ENCODE results near the gene ATG5. TPM values are rescaled to one million over a fixed set of nuclear protein-coding genes. Genes with fewer than 3 reads are reported as not detected.
A peak's percentile ranks its signal among the peaks of the same experiment; 100 is the strongest.

ATG5 gene
- polyA plus RNA-seq, 3 donors, result 15.0 to 31.4 (median 29.9) TPM

DNA sequence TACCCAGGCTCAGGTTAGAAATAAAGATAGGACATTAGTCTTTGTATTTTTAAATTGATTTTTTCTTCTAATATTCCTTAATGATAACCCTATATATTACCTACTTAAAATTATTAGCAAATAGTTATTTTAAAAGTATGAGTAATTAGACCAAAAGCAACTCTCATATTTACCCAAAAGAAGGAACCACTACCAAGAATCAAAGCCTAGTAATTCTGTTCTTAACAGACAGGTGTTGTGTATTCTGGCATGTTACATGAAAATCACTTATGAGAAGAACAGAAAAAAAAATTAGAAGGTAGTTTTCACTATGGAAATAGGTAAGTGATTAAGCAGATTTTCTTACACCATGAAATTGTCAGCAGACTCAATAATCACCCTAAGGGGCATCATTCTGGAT is 105.1 kb downstream of the ATG5 start:
- Mint-ChIP-seq H3K4me1 (peaks cover 6% of the 10 kb centered on the region), H3K27ac (no peak overlapping the region), H3K27me3 (ENCODE audit: low read depth in 3 of 3) (no peaks in the 10 kb centered on the region), H3K9me3 (no peaks in the 10 kb centered on the region), H3K36me3 (peaks cover 9 to 11% of the 10 kb centered on the region in 2 donors), H3K4me3 (no peak overlapping the region)
- intact Hi-C loops (cut with micrococcal nuclease), result loop anchor here (5.0 to 10.0 kb wide), 4 partner anchors 136 to 738 kb away; partner anchors contain the start of gene PRDM1 (in 1 of the 2)
- Histone ChIP-seq H3K79me2 (ENCODE audit: insufficient read depth, low read length) (peaks cover 5% of the 10 kb centered on the region), H3K4me3 (replicated peaks in 1 of 3; ENCODE audit: low read depth in 2 of 3, low read length in 3 of 3) (no peak overlapping the region), H3K9ac (ENCODE audit: insufficient read depth, low read length, poor library complexity, severe bottlenecking) (no peak overlapping the region), H2AFZ (ENCODE audit: insufficient read depth, low read depth, low read length, poor library complexity, severe bottlenecking) (no peak overlapping the region), H3K36me3 (replicated peaks in 1 of 2; ENCODE audit: control insufficient read depth in 1 of 2, insufficient read depth in 2 of 2, low read length in 2 of 2) (no peaks in the 10 kb centered on the region), H4K20me1 (ENCODE audit: insufficient read depth, low read length) (peaks cover 9% of the 10 kb centered on the region), H3K9me3 (replicated peaks in 1 of 2; ENCODE audit: control insufficient read depth in 1 of 2, insufficient read depth in 1 of 2, low read length in 2 of 2) (no peaks in the 10 kb centered on the region), H3K27ac (ENCODE audit: low read depth in 1 of 2, low read length in 2 of 2) (no peak overlapping the region), H3K27me3 (ENCODE audit: control insufficient read depth in 2 of 2, insufficient read depth in 2 of 2, low read length in 2 of 2) (no peaks in the 10 kb centered on the region), H3K4me1 (ENCODE audit: control insufficient read depth in 1 of 2, insufficient read depth in 2 of 2, low read length in 2 of 2) (peaks cover 0 to 2% of the 10 kb centered on the region in 2 donors), H3K4me2 (replicated peaks; ENCODE audit: extremely low read depth, low read length, poor library complexity, severe bottlenecking) (no peak overlapping the region)
- TF ChIP-seq CTCF (IDR thresholded peaks at IDR 0.05), result no peak
- DNase-seq, result no peak

DNA sequence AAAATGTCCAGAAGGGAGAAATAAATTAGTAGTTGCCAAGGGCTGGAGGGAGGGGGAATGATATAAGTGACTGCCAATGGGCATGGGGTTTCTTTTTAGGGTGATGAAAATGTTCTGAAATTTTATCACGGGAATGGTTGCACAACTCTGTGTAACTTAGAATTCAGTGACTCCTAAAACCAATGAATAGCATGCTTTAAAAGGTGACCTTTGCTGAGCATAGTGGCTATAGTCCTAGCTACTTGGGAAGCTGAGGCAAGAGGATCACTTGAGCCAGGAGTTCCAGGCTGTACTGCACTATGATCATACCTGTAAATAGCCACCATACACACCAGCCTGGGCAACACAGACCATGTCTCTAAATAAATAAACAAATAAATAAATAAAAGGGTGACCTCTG is 109.0 kb downstream of the ATG5 start:
- WGBS (ENCODE audit: insufficient coverage), result 0% methylated on average over 1 of the region's 1 CpG
- Mint-ChIP-seq H3K27ac (peak overlapping the region in 1 of 7 donors; percentile 4), H3K9me3 (no peaks in the 10 kb centered on the region), H3K4me3 (no peak overlapping the region), H3K36me3 (peaks cover 0 to 4% of the 10 kb centered on the region in 2 donors), H3K27me3 (ENCODE audit: low read depth in 3 of 3) (no peaks in the 10 kb centered on the region), H3K4me1 (peaks cover 13% of the 10 kb centered on the region)
- Histone ChIP-seq H2AFZ (ENCODE audit: insufficient read depth, low read depth, low read length, poor library complexity, severe bottlenecking) (no peak overlapping the region), H3K4me3 (replicated peaks in 1 of 3; ENCODE audit: low read depth in 2 of 3, low read length in 3 of 3) (no peak overlapping the region), H3K36me3 (replicated peaks in 1 of 2; ENCODE audit: control insufficient read depth in 1 of 2, insufficient read depth in 2 of 2, low read length in 2 of 2) (no peaks in the 10 kb centered on the region), H4K20me1 (ENCODE audit: insufficient read depth, low read length) (no peaks in the 10 kb centered on the region), H3K27me3 (ENCODE audit: control insufficient read depth in 2 of 2, insufficient read depth in 2 of 2, low read length in 2 of 2) (no peaks in the 10 kb centered on the region), H3K27ac (ENCODE audit: low read depth in 1 of 2, low read length in 2 of 2) (no peak overlapping the region), H3K9me3 (replicated peaks in 1 of 2; ENCODE audit: control insufficient read depth in 1 of 2, insufficient read depth in 1 of 2, low read length in 2 of 2) (no peaks in the 10 kb centered on the region), H3K79me2 (ENCODE audit: insufficient read depth, low read length) (peaks cover 11% of the 10 kb centered on the region), H3K4me1 (ENCODE audit: control insufficient read depth in 1 of 2, insufficient read depth in 2 of 2, low read length in 2 of 2) (peaks cover 0 to 2% of the 10 kb centered on the region in 2 donors), H3K4me2 (replicated peaks; ENCODE audit: extremely low read depth, low read length, poor library complexity, severe bottlenecking) (no peak overlapping the region), H3K9ac (ENCODE audit: insufficient read depth, low read length, poor library complexity, severe bottlenecking) (no peak overlapping the region)
- DNase-seq, result peak; percentile 7 to 25 (median 10)
- no peak for TF ChIP-seq CTCF (IDR thresholded peaks at IDR 0.05)
- intact Hi-C loops (cut with micrococcal nuclease), result loop anchor here in 1 of 2 donors (10.0 kb wide), 1 partner anchor 222 kb away; no protein-coding TSS in a partner anchor

Measured in CD14-positive monocyte (primary cell).